SIG-M5 treated with dmso at 0.1 percent for 504 hours (cell line): ENCODE data around the gene CRCP.
"Not testable (repeated sequence)": the region's sequence is repeated elsewhere in the genome, so short reads cannot be mapped to it uniquely, and the experiment has no call there.

Experiments used
- DNase-seq: peaks from one replicate; lab custom pipeline; 2025; ENCODE audit not compliant: unreplicated experiment; lab: John Stamatoyannopoulos, UW

Gene CRCP

DNA sequence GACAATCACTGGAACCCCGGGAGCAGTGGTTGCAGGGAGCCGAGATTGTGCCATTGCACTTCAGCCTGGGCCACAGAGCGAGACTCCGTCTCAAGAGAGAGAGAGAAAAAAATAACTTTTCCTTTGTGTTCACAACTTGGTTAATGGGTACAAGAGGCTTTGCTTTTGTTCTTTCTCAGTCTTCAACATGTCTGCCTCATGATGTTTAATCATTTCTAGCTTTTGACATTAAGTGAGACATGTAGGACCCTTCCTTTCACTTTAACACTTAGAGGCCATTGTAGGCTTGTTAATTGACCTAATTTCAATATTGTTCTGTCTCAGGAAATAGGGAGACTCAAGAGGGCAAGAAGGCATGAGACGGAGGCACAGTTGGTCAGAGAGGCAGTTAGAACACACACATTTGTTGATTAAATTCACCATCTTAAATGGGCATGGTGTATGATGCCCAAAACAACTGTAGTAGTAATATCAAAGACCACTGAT, 9.3 kb upstream of the CRCP start:
- no peak for DNase-seq

DNA sequence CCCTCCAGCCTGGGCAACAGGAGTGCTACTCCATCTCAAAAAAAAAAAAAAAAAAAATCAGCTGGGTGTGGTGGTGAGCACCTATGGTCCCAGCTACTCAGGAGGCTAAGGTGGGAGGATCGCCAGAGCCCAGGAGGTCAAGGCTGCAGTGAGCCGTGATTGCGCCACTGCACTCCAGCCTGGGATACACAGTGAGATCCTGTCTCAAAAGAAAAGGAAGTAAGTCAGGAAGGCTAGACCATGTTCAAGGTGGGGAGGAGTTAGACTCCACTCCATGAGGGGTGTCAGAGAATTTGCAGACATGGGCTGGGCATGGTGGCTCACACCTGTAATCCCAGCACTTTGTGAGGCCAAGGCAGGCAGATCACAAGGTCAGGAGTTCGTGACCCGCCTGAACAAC, 6.2 kb upstream of the CRCP start:
- DNase-seq = not testable (repeated sequence)

DNA sequence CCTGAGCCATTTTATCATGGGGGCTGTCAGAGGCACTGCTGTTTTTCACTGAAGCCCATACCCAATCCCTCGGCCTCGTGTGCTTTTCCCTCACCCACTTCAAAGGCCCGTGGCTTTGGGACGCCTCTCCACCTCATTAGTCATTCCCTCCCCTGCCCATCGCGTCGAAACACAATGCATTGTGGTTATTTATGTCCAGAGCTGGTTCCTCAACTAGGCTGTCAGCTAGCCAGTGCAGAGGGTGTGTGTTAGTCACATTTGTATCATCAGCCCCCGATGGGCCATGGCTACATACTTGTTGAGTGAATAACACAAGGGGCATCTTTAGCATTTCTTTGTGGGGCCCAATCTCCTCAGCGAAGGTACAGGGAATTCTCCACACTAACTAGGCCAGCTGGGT, 3.8 kb upstream of the CRCP start:
- no peak for DNase-seq

DNA sequence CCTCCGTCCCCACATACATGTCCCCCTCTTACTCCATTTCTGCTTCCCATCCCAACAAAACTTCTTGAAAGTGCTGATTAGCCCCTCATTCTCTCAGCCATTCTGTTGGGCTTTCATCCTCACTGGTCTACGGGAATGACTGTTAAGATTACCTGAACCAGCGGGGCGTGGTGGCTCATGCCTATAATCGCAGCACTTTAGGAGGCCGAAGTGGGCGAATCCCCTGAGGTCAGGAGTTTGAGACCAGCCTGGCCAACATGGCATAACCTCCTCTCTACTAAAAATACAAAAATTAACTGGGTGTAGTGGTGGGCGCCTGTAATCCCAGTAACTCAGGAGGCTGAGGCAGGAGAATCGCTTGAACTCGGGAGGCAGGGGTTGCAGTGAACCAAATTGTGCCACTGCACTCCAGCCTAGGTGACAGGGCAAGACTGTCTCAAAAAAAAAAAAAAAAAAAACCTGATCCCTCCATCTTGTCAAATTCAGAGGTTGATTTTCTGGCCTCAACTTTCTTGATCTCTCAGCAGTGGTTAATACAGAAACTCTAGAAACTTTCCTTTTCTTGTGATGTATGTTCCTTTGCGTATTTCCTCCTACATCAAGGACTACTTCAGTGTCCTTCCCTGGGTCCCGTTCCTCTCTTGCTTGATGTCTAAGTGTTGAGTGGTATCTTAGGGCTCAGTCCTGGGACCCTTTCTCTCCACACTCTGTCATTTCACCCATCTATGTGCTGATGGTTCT, 2.2 kb downstream of the CRCP start:
- DNase-seq = not testable (repeated sequence)

DNA sequence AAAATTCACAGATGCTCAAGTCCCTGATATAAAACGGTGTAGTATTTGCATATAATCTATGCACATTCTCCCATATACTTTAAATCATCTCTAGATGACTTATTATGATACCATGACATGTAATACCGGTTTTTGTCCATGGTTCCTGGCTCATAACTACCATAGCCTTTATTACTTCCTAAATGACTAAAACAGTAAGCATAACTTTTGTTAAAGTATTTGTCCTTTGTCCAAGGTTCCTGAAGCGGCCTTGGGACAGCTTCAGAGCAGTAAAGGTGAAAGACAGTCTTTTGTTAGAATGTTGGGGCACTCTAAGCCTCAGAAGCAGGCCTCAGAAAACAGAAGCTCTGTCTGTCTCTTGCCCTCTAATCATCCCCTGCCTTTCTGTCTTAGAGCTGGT, 4.0 kb downstream of the CRCP start:
- peak; percentile 22 for DNase-seq

DNA sequence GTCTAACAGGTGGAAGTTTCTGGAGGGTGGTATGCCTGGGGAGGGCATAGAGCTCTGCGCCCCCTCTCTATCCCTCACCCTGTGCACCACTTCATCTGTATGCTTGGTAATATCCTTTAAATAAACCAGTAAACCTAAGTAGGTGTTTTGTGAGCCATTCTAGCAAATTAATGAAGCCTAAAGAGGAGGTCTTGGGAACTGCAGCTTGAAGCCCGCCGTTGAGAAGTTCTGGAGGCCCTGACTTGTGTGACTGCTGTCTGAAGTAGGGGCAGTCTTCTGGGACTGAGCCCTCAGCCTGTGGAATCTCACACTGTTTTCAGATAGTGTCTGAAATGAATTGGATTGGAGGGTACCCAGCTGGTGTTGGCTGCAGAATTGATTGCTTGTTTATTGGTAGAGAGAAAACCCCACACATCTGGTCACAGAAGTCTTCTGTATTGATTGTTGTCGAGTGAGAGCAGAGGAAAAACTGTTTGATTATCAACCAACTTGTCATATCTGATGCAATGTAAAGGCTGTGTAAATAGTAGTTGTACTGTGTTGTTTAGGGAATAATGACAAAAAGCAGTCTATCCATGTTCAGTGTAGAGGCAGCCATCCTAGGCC, 4.7 kb downstream of the CRCP start:
- DNase-seq = no peak

DNA sequence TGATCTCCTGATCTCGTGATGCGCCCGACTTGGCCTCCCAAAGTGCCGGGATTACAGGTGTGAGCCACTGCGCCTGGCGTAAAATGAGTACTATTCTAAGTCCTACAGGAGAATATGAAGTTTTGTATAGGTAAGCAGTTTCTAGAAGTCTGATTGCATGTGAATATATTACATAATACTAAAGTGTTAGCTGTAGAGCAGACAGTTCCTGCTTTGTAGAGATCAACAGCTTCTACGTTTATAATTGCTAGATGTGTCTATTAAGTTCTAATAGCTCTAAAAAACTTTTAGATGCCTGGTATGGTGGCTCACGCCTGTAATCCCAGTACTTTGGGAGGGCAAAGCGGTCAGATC, 8.5 kb downstream of the CRCP start:
- no peak for DNase-seq

DNA sequence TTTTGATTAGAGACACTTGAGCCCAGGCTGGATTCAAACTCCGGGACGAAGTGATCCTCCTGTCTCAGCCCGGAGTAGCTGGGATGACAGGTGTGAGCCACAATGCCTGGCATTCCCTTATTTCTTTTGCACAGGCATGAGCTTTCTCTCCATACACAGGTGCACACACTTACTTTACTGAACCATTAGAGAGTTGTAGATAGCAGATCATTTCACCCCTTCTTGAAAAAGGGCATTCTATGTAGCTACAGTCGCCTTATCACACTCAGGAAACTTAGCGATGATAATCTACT, 9.9 kb downstream of the CRCP start:
- not testable (repeated sequence) for DNase-seq

DNA sequence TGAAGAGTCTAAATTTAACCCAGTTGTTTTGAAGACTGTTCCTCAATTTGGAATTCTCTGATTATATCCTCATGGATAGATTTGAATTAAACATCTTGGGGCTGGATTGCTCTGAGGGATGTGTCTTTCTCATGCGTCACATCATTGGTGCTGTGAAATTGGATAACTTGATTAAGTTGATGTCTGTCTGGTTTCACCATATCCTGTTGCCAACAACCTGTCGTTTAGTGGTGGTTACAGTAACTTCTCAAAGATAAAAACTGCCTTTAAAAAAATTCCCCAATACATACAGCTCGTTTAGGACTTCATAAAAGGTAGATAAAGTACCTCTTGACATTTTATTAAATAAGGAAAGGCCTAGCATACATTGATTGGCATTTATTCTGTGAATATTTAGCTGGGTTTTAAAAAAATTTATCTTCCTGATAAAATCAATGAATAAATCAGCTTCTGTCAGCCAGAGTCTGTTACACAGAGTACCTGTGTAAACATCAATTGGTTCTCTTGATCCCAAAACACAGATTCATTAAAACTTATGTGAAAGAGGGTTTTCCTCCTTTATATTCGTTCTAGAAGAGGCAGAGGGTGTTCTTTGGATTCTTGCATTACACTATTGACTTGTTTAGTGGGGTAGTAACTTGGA, 10.5 kb downstream of the CRCP start:
- no peak for DNase-seq

DNA sequence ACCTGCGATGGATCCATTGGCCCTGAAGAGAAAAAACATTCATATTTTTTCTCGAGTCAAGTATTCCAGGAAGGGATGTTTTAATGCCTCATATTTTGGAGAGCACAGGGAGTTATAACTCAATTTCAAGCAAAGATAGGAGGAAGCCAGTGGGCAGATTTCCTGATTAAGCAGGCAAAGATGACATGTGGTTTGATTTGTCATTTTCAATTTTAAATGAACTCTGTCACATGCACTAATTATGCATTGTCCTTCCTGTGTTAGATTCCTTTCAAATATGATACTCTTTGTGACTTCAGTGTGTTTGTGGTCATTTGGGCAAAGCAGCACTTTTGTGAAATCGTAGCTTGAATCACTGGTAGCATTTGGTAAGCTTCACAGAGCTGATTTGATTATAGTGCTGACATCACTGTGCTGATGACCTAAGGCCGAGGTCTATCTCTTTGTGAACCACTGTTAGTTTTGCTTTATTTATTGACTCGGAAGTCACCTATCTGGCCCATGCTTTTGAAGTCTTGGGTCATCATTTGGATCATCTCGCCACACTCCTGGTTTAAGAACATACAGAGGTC, 11.2 kb downstream of the CRCP start:
- not testable (repeated sequence) for DNase-seq

DNA sequence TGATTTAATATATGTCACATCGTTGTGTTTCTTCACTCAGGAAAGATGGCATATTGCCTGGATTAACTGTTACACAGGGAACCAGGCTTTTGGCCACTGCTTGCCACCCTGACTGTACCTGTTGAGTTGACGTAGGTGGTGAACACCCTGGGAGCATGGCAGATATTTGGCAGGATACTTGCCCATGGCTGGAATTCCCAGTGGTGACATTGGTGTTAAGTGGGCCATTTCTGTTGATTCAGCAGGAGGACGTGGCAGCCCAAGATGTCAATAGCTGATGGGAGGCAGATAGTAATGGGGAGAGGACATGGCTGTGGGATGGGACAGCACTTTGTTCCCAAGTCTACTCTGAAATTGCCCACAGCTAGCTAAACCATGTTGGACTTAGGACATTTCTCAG, 12.5 kb downstream of the CRCP start:
- DNase-seq = not testable (repeated sequence)

DNA sequence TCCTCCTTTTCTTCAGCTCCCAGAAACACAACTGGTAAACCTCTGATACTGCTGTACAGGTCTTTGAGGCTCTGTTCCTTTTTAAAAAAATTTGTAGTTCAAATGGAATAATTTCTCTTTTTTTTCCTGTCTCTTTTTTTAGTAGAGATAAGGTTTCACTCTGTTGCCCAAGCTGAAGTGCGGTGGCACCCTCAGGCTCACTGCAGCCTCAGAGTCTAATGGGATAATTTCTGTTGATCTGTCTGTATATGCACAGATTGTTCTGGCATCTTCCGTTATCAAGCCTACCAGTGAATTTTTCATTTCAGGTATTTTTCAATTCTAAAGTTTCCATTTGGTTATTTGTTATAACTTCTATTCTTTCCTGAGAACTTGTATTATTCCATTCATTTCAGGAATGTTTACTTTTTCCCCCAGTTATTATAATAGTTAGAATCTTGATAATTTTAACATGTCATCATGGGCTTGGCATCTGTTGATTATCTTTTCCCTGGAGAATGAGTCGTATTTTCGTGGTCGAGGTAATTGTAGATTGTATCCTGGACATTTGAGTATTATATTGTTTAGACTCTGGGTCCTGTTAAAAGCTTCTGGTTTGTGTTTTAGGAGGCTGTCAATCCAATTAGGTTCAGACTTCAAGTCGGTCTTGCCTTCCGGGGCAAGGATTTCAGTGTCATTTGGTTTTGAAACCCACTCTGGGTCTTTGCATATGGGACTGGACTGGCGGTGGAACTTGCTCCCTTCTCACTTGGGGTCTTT, 24.5 kb downstream of the CRCP start:
- DNase-seq = no peak

DNA sequence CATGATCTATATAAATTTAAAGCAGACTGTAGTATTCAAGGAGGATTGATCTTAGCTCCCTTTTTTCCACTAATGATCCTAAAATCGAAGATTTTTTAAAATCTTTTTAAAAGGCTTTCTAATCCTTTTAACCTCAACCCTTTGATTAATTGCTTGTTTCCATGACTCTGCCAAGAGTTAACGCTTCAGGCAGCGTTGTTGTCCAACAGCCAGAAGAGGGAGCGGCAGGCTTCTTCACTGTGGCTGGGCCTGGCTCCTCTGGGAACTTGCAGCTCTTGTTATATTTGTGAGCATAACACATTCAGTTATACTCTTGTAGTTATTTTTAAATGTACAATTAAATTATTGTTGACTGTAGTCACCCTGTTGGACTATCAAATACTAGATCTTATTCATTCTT, 26.3 kb downstream of the CRCP start:
- peak; percentile 24 for DNase-seq

DNA sequence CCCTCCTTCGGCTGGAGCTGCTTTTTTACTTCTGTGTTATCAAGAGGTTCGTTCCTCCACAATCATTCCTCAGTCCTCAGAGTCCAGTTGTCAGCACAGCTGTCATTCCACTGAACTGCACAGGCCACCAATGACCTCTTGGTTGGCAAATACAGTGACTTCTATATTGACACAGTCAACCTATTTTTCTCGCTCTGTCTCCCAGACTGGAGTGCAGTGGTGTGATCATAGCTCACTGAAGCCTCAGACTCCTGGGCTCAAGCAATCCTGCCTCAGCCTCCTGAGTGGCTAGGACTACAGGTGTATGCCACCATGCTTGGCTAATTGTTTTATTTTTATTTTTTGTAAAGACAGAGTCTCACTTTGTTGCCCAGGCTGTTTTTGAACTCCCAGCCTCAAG, 27.7 kb downstream of the CRCP start:
- no peak for DNase-seq

DNA sequence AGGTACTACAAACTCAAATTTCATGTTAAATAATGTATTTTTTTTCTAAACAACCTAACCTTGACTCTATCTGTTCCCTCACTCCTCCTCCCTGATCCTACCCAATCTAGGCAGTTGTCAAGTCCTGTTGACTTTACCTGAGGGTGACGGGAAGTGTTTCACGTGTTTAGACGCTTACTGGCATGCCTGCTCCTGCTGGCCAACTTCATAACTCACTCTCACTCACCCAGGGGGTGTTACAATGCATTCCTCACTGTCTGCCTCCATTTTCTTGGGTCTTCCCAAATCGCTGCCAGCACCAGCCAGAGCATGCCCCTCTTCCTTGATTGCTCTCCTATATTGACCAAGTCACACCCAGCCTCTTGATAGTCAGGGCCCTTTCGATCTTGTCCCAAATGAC, 28.3 kb downstream of the CRCP start:
- DNase-seq = no peak

DNA sequence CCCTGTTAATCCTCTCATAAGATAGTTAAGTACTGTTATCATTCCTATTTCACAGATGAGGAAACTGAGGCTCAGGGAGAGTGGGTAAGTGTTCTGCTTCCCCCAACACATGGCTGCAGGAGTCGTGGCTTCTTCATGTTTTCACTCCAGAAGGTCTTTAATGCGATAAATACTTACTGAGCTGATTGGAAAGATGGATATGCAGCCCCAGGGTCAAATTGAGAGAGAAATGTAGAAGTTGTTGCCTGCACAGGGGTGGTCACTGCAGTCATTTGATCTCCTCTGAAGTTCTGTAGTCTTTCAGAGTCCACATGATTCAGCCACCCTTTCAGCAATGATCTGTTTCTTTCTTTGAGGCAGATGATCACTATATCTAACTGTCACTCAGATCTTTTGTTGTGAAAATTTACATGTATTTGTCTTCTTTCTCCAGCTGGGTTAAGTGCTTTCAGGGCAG, 29.3 kb downstream of the CRCP start:
- no peak for DNase-seq

DNA sequence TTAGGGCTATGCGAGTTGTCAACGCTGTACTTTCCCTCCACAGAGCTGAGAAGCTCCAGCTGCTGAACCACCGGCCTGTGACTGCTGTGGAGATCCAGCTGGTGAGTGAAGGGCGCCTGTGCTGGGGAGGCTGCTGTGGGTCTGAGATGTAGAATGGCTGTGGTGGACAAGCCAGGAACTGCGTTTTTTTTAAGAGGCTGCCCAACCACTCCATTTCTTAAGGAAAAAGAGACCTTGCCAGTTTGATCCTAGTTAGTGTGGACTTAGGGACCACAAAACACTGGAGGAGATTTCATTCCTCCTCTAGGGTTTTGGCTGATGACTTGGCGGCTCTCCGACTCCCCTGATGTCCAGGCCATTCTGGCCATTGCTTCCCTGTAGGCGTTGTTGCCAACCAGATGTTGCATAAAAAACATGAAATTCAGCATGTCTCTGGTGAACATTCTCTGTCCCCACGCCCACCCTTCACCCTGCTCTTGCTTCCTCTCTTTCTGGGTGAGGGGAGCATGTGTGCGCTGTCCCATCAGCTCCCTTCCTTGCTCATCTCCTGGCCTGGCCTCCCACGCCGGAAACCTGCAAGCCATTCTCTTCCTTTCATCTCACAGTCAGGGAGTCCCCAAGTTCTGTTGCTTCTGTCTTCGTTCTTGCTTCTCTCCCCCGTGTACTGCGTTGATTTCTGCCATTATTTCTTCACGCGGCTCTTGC, 30.9 kb downstream of the CRCP start:
- no peak for DNase-seq

DNA sequence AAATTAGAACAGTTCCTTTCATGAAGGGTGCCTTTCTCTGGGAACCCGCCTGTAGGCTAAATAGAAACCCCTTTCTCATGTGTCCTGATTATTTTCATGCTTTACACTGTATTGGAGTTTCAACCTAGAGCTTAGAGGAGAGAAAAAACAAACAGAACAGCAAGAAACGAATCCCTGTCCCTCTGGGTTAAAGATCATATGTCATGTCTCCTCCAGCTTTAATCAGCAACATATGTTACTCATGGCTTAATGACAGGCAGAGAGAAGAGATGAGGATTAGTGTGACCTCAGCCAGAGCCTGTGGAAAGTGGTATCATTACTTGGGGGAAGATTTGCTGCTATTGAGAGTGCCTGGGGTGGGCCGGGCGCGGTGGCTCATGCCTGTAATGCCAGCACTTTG, 32.1 kb downstream of the CRCP start:
- DNase-seq = no peak

DNA sequence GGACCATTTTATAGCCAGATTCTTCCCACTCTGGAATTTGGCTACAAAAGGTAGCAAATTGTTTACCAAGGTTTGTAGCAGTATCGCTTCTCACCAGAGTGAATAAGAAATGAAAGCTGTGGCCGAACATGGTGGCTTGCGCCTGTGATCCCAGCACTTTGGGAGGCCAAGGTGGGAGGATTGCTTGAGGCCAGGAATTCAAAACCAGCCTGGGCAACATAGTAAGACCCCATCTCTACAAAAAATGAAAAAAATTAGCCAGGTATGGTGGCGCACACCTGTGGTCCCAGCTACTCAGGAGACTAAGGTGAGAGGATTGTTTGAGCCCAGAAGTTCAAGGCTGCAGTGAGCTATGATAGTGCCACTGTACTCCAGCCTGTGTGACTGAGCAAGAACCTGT, 33.0 kb downstream of the CRCP start:
- DNase-seq = not testable (repeated sequence)

DNA sequence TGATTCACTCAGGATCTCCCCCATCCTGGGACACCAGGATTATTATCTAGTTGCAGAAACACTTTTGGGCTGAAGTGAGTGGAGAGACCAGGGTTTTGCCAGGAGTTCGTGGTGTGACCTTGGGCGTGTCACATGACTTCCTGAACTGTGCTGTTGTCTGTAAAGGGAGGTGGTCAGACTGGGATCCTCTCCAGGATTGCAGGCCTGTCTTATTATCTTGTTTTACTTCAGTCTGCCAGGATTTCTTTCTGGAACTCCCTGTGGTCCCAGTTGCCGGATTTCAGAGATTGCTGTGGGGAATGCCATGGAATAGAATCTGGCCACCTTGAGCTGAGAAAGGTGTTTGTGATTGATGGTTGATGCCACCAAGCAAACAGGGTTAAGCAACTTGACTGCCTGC, 35.8 kb downstream of the CRCP start:
- DNase-seq = no peak
